Adrenal gland (tissue), 5 donors: ENCODE measurements around the gene CYP20A1.

Source experiments
- CTCF ChIP-seq, 6 experiments: fragments of 450-650 bp in 4 of 6; fragments of 200-600 bp in 2 of 6; sonication (generic) in 1 of 6; IDR thresholded peaks; 1 replicate in 5 of 6; 2 replicates in 1 of 6; pipeline versions ENCODE4 v1.5.1 to v1.8.0; 2016 to 2021; ENCODE audit warnings: antibody characterized with exemption in 6 of 6, mild to moderate bottlenecking in 2 of 6, moderate library complexity in 1 of 6
- POLR2A ChIP-seq, 2 donors: fragments of 450-650 bp; IDR thresholded peaks; one replicate each; pipeline ENCODE4 v1.6.1; 2017; ENCODE audit warnings: antibody characterized with exemption in 2 of 2, mild to moderate bottlenecking in 2 of 2, moderate library complexity in 1 of 2
- donor health status: DM: no; HTN: no; CAD: no.

GRCh38 chr2:203326356-203326755, 87.5 kb downstream of the CYP20A1 start:
- TF ChIP-seq CTCF (IDR thresholded peaks at IDR 0.05): no peak
- TF ChIP-seq POLR2A (IDR thresholded peaks at IDR 0.05): no peak
